SK-N-SH (cell line): ENCODE results near the gene ZMIZ2. TPM values are rescaled to one million over a fixed set of nuclear protein-coding genes. Genes with fewer than 3 reads are reported as not detected.

ENCODE experiments used
- CTCF ChIA-PET: fragments of 300-600, 350-600 bp; formaldehyde crosslinking; extraction: SDS; loops from one replicate; lab custom pipeline; 2021; lab: Yijun Ruan, JAX
- POLR2A ChIA-PET: fragments of 350-600 bp; sonication (Branson Sonifier 250); formaldehyde crosslinking; extraction: SDS; loops from one replicate; lab custom pipeline; 2020; ENCODE audit warnings: antibody characterized with exemption, inconsistent platforms; lab: Yijun Ruan, JAX
- DNase-seq: peaks from one replicate; pipeline ENCODE4 v3.0.0; 2012
- H2AFZ ChIP-seq: fragments of 200-600 bp; sonication (generic); 2 replicates; pipeline ENCODE4 v1.8.1; 2016; ENCODE audit warnings: antibody characterized with exemption, mild to moderate bottlenecking, low read depth
- H3F3A ChIP-seq: fragments of 200-600 bp; sonication (generic); replicated peaks from 2 replicates; pipeline ENCODE3; 2016; ENCODE audit warnings: antibody characterized with exemption, mild to moderate bottlenecking; ENCODE audit not compliant: insufficient read depth
- H3K27ac ChIP-seq, 2 experiments: fragments of 200-500 bp in 1 of 2; fragments of 200-600 bp in 1 of 2; sonication (Bioruptor generic) in 1 of 2; sonication (generic), shearing (Covaris generic) in 1 of 2; 2 replicates each; pipeline versions ENCODE4 v1.5.1 to v1.6.1; 2014 to 2016; ENCODE audit warnings: low read depth in 2 of 2, inconsistent platforms in 1 of 2, low read length in 1 of 2, mild to moderate bottlenecking in 1 of 2, mixed read lengths in 1 of 2
- H3K27me3 ChIP-seq: fragments of 200-600 bp; sonication (generic), shearing (Covaris generic); 2 replicates; pipeline ENCODE4 v1.6.1; 2016; ENCODE audit warnings: mixed run types; ENCODE audit not compliant: insufficient read depth
- H3K36me3 ChIP-seq, 2 experiments: fragments of 200-500 bp in 1 of 2; fragments of 200-600 bp in 1 of 2; sonication (Bioruptor generic) in 1 of 2; sonication (generic) in 1 of 2; replicated peaks in 1 of 2; 2 replicates each; pipeline versions ENCODE3 to v1.5.1; 2014 to 2016; ENCODE audit warnings: low read length in 1 of 2, mild to moderate bottlenecking in 1 of 2; ENCODE audit not compliant: insufficient read depth in 2 of 2, control insufficient read depth in 1 of 2
- H3K4me1 ChIP-seq, 2 experiments: fragments of 200-500 bp in 1 of 2; fragments of 200-600 bp in 1 of 2; sonication (Bioruptor generic) in 1 of 2; sonication (generic), shearing (Covaris generic) in 1 of 2; 2 replicates each; pipeline versions ENCODE4 v1.5.1 to v1.6.1; 2014 to 2016; ENCODE audit warnings: low read depth in 1 of 2, low read length in 1 of 2, mixed run types in 1 of 2; ENCODE audit not compliant: insufficient read depth in 2 of 2, control insufficient read depth in 1 of 2
- H3K4me2 ChIP-seq: fragments of 200-600 bp; sonication (generic), shearing (Covaris generic); 2 replicates; pipeline ENCODE4 v1.6.1; 2017; ENCODE audit warnings: mixed run types
- H3K4me3 ChIP-seq, 2 experiments: fragments of 200-500 bp in 1 of 2; fragments of 200-600 bp in 1 of 2; sonication (Bioruptor generic) in 1 of 2; sonication (generic), shearing (Covaris generic) in 1 of 2; 2 replicates each; pipeline versions ENCODE4 v1.5.1 to v1.8.1; 2014 to 2016; ENCODE audit warnings: low read depth in 2 of 2, inconsistent platforms in 1 of 2, low read length in 1 of 2, mild to moderate bottlenecking in 1 of 2, mixed read lengths in 1 of 2, moderate library complexity in 1 of 2
- H3K79me2 ChIP-seq: fragments of 200-600 bp; sonication (generic); 2 replicates; pipeline ENCODE4 v1.8.1; 2017; ENCODE audit warnings: mild to moderate bottlenecking; ENCODE audit not compliant: insufficient read depth
- H3K9ac ChIP-seq: fragments of 200-600 bp; sonication (generic); 2 replicates; pipeline ENCODE4 v1.6.1; 2017; ENCODE audit warnings: mixed run types
- H3K9me2 ChIP-seq: fragments of 200-600 bp; sonication (generic); 2 replicates; pipeline ENCODE4 v1.6.1; 2017; ENCODE audit warnings: mixed run types
- H3K9me3 ChIP-seq: fragments of 200-600 bp; sonication (generic); 2 replicates; pipeline ENCODE4 v1.6.1; 2017; ENCODE audit warnings: mixed run types, mild to moderate bottlenecking, moderate library complexity
- H4K20me1 ChIP-seq: fragments of 200-600 bp; sonication (generic); 2 replicates; pipeline ENCODE4 v1.6.1; 2017; ENCODE audit warnings: mild to moderate bottlenecking, mixed run types; ENCODE audit not compliant: insufficient read depth
- EP300 ChIP-seq, 2 experiments: IDR thresholded peaks; 2 replicates each; pipeline versions ENCODE4 v1.4.0 to v1.6.1; 2012; ENCODE audit warnings: borderline replicate concordance in 1 of 2, low read depth in 1 of 2, low read length in 1 of 2
- FOSL2 ChIP-seq: IDR thresholded peaks from 2 replicates; pipeline ENCODE4 v1.4.0; 2012; ENCODE audit warnings: low read depth, mild to moderate bottlenecking, moderate library complexity, borderline replicate concordance
- MXI1 ChIP-seq: IDR thresholded peaks from 2 replicates; pipeline ENCODE4 v1.6.1; 2012; ENCODE audit warnings: mild to moderate bottlenecking, low read depth, low read length, improper control_type of control experiment
- NRF1 ChIP-seq: IDR thresholded peaks from 2 replicates; pipeline ENCODE4 v1.6.1; 2012; ENCODE audit warnings: low read depth, mild to moderate bottlenecking, low read length
- TEAD4 ChIP-seq: IDR thresholded peaks from 2 replicates; pipeline ENCODE4 v1.4.0; 2012; ENCODE audit warnings: mild to moderate bottlenecking, borderline replicate concordance; ENCODE audit not compliant: insufficient read depth
- ZBTB33 ChIP-seq: IDR thresholded peaks from 2 replicates; pipeline ENCODE4 v1.4.0; 2012; ENCODE audit warnings: low read depth, borderline replicate concordance
- WGBS: methylation state at CpG from one replicate; pipeline ENCODE4 v1.1.6; 2017; ENCODE audit warnings: low lambda C conversion rate; 5-methylcytosine and 5-hydroxymethylcytosine counted together
- polyA plus RNA-seq, 3 experiments: library from polyadenylated mRNA; depleted of rRNA; stranded (reverse); fragments of >200 nt; gene quantifications; 2 replicates each; pipeline ENCODE4 v1.2.3, GENCODE V29; 2012

ZMIZ2 gene
- polyA plus RNA-seq, 1 of the 3 experiments (the other 2 are of a cell fraction): 18.1 TPM

GRCh38 chr7:44743750-44744149 is 4.9 kb upstream of the ZMIZ2 start:
- 100% methylated on average over 1 of the region's 1 CpG for WGBS
- H3K27ac ChIP-seq: no peak overlapping the region
- H3K36me3 ChIP-seq: no peaks in the 10 kb centered on the region
- peaks cover 2 to 5% of the 10 kb centered on the region in 2 experiments; a peak in 2 of 4 replicates for H3K4me1 ChIP-seq
- no peak overlapping the region; the same call in 1 of the 2 replicates for H2AFZ ChIP-seq
- POLR2A ChIA-PET: no interaction called here
- H3K79me2 ChIP-seq: no peaks in the 10 kb centered on the region
- no peaks in the 10 kb centered on the region for H3K9me2 ChIP-seq
- CTCF ChIA-PET: interaction anchor here (1.2 kb wide), 1 partner anchor 104 kb away, joined by 4 read pairs; the partner anchor contains the start of gene H2AZ2
- H3K27me3 ChIP-seq: no peaks in the 10 kb centered on the region
- H4K20me1 ChIP-seq: no peaks in the 10 kb centered on the region
- TF ChIP-seq FOSL2: no peak
- TF ChIP-seq EP300 (IDR thresholded peaks at IDR 0.05; ENCODE audit: borderline replicate concordance in 1 of 2, low read depth in 1 of 2, low read length in 1 of 2): no peak
- TF ChIP-seq ZBTB33: no peak
- no peak overlapping the region for H3K4me2 ChIP-seq
- H3K9ac ChIP-seq: no peak overlapping the region
- no peaks in the 10 kb centered on the region for H3K9me3 ChIP-seq
- DNase-seq: no peak
- H3K4me3 ChIP-seq: no peak overlapping the region
- H3F3A ChIP-seq: no peaks in the 10 kb centered on the region

DNA sequence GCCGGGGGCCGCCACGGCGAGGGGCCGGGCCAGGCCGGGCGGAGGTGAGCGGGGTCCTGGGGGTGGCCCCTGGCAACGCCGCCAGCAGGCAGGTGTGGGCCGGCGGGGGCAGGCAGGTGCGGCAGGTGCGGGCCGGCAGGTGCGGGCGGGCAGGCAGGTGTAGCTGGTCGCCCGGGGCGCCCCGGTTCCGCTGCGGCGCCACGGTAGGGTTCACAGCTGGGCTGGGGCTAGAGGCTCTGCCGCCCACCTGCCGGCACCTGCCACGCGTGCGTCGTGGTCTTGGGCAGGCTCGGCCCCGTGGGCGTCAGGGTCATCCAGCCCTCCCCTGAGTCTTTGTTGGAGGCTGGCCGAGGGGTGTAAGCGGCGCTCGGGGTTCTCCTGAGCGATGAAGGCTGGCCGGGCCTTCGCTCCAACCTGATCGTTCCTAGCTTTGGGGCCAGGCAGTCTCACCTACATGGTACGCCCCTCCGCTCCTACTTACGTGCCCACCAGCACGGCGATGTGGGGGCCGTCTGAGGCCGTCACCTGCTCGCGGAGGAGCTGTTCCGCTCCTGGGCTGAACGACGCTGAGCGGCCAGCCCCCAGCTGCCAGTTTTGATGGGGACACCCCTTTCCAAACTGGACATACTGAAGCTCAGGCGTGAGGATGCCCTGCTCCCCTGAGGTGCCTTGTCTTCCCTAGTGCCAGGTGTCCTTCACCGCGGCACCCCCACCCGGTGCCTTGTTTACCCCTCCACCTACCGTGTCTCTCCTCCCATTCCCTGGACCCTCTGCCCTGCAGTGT is 493 bp downstream of the ZMIZ2 start:
- Histone ChIP-seq H4K20me1 (peaks cover 31% of the 10 kb centered on the region), H3K4me3 (peak overlapping the region; percentile 79 to 87), H3K79me2 (peaks cover 53% of the 10 kb centered on the region), H3K36me3 (peaks cover 3 to 13% of the 10 kb centered on the region in 2 experiments), H3K9ac (peak overlapping the region; percentile 72), H3K27ac (peak overlapping the region in 1 of 2 experiments; percentile 67; a peak in 1 of 4 replicates), H3K27me3 (no peaks in the 10 kb centered on the region), H3F3A (no peaks in the 10 kb centered on the region), H3K4me2 (peak overlapping the region; percentile 93), H2AFZ (no peak overlapping the region), H3K4me1 (peaks cover 5 to 26% of the 10 kb centered on the region in 2 experiments; a peak in 3 of 4 replicates), H3K9me2 (no peaks in the 10 kb centered on the region), H3K9me3 (no peaks in the 10 kb centered on the region)
- WGBS: 1% methylated on average over 50 of the region's 60 CpGs
- ChIA-PET POLR2A (interaction anchor here (0.7 to 1.1 kb wide), 3 partner anchors 31 to 143 kb away, joined by 3 read pairs; partner anchors contain the start of gene OGDH), CTCF (interaction anchor here (0.9 to 3.0 kb wide), 10 partner anchors 12 to 387 kb away, joined by 3 to 11 read pairs (median 4); partner anchors contain the start of gene H2AZ2)
- DNase-seq: peak; percentile 67
- TF ChIP-seq NRF1 (0 out of 2 replicates have a peak, but pooled peaks have one; percentile 5), MXI1 (peak; percentile 25; the same call in 1 of the 2 replicates), TEAD4 (no peak)
